Measurements from ENCODE around the gene SMIM35.

DNA sequence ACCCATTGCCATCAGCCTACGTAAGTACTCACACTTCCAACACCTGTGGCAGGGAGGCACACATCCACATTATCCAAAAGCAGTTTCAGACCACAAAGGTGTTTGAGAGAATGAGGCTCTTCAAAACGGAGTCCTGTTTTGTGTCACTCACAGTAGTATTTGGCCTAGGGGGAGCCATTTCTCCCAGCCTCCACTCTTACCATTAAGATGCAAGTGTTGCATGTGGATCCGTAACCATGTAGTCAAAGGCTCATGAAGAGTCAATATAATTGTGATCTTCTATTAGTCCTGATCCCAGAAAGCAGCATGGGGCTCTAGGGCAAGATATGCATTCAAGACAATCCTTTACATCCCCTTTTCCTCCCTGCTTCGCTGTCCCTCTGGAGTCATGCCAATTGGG is 59.1 kb downstream of the SMIM35 start:
- TF ChIP-seq RCOR1 (IDR thresholded peaks at IDR 0.05; ENCODE audit: insufficient replicate concordance, low read length) = no peak
- no peak for TF ChIP-seq CTCF (conservative IDR thresholded peaks at IDR 0.05; ENCODE audit: low read depth, low read length)
- no peak for TF ChIP-seq POLR2A (IDR thresholded peaks at IDR 0.05; ENCODE audit: low read depth, low read length)
- no peak for TF ChIP-seq FOS (IDR thresholded peaks at IDR 0.05; ENCODE audit: low read depth, low read length)
- TF ChIP-seq MXI1 (IDR thresholded peaks at IDR 0.05; ENCODE audit: borderline replicate concordance, low read depth, low read length) = no peak
